Measurements from ENCODE around the gene EXOC4.

- TF ChIP-seq CTCF (IDR thresholded peaks at IDR 0.05) = no peak
- no peak for TF ChIP-seq EP300 (IDR thresholded peaks at IDR 0.05)
- TF ChIP-seq POLR2A (IDR thresholded peaks at IDR 0.05; ENCODE audit: low read depth) = no peak
- TF ChIP-seq POLR2AphosphoS5 (IDR thresholded peaks at IDR 0.05) = no peak
Measured at GRCh38 chr7:133934262-133934976, 681.5 kb downstream of the EXOC4 start.
